ENCODE measurements around the gene MYO7B. TPM values are rescaled to one million over a fixed set of nuclear protein-coding genes. Genes with fewer than 3 reads are reported as not detected.
A peak's percentile ranks its signal among the peaks of the same experiment; 100 is the strongest.

MYO7B gene
- total and polyA plus RNA-seq, 9 of the 15 experiments (the other 6 are each of a cell fraction or from before 2014, with no cell fraction given): 0.08 TPM; not detected in 8

- ChIA-PET POLR2A (interaction anchor here (0.6 to 1.2 kb wide), 9 partner anchors 10 to 113 kb away, joined by 3 to 7 read pairs (median 3); partner anchors contain the start of gene SFT2D3), CTCF (ENCODE audit: low intra/inter-chr PET ratio) (interaction anchor here (0.5 to 2.4 kb wide), 3 partner anchors 58 to 643 kb away, joined by 3 to 7 read pairs (median 3); no protein-coding TSS in a partner anchor)
- H3K36me3 ChIP-seq (ENCODE audit: control insufficient read depth, insufficient read depth, low read length): no peaks in the 10 kb centered on the region
- FAIRE-seq (peak; percentile 89), ATAC-seq (peak; percentile 98), DNase-seq (ENCODE audit: extremely low read depth in 1 of 4, low spot score in 3 of 4) (peak; percentile 73 to 84 (median 78))
- peaks cover 5 to 28% of the 10 kb centered on the region in 2 experiments; a peak in 4 of 5 replicates for H3K27me3 ChIP-seq (ENCODE audit: control insufficient read depth in 2 of 2, insufficient read depth in 2 of 2, low read length in 2 of 2)
- H3K79me2 ChIP-seq (ENCODE audit: control insufficient read depth, insufficient read depth, low read length): no peaks in the 10 kb centered on the region
- H3K4me2 ChIP-seq (ENCODE audit: insufficient read depth, low read length): no peak overlapping the region
- intact Hi-C loops (cut with micrococcal nuclease) (loop anchor here (1.0 to 2.0 kb wide), 2 partner anchors 58 to 109 kb away; partner anchors contain the start of gene SFT2D3), in situ Hi-C loops (cut with MboI) (no loop called here)
- no peak overlapping the region for H3K9ac ChIP-seq (ENCODE audit: insufficient read depth in 1 of 2, low read depth in 2 of 2, low read length in 2 of 2)
- H3K4me1 ChIP-seq (replicated peaks in 1 of 2; ENCODE audit: control insufficient read depth in 2 of 2, insufficient read depth in 2 of 2, low read length in 2 of 2): peaks cover 0 to 9% of the 10 kb centered on the region in 2 experiments; a peak in 1 of 5 replicates
- no peak overlapping the region for H3K4me3 ChIP-seq
- H3K9me1 ChIP-seq (ENCODE audit: control insufficient read depth, insufficient read depth, low read length): no peaks in the 10 kb centered on the region
- H3K9me3 ChIP-seq (replicated peaks; ENCODE audit: control insufficient read depth, insufficient read depth, low read depth, low read length): no peaks in the 10 kb centered on the region
- no peaks in the 10 kb centered on the region for H4K20me1 ChIP-seq (replicated peaks; ENCODE audit: control insufficient read depth, insufficient read depth, low read length)
- no peak overlapping the region; the same call in 1 of the 2 replicates for H2AFZ ChIP-seq (ENCODE audit: low read depth, low read length)
- H3K27ac ChIP-seq (ENCODE audit: extremely low read depth, low read depth, low read length): no peak overlapping the region
- WGBS (ENCODE audit: insufficient coverage, low coverage, missing lambda C conversion rate): 30% methylated on average over 10 of the region's 10 CpGs
- BruUV-seq (replicated peaks): no TSS peak
- TF ChIP-seq SMC3 (conservative IDR thresholded peaks at IDR 0.05; ENCODE audit: insufficient read depth, low read depth, low read length) (peak; percentile 87), REST (IDR thresholded peaks at IDR 0.05; ENCODE audit: borderline replicate concordance) (peak; percentile 74), REST (CRISPR knock-in tag; IDR thresholded peaks at IDR 0.05; ENCODE audit: low read depth) (no peak), DEAF1 (CRISPR knock-in tag; IDR thresholded peaks at IDR 0.05) (peak; percentile 59), SRSF1 (IDR thresholded peaks at IDR 0.05; ENCODE audit: low read depth, low read length) (no peak), ZNF668 (CRISPR knock-in tag; IDR thresholded peaks at IDR 0.05) (no peak), STAG1 (CRISPR knock-in tag; IDR thresholded peaks at IDR 0.05; ENCODE audit: borderline replicate concordance) (peak; percentile 80), ZNF133 (CRISPR knock-in tag; IDR thresholded peaks at IDR 0.05) (no peak), BHLHE40 (IDR thresholded peaks at IDR 0.05; ENCODE audit: low read length) (0 out of 2 replicates have a peak, but pooled peaks have one; percentile 22), NFRKB (IDR thresholded peaks at IDR 0.05; ENCODE audit: low read depth) (no peak), ZBTB7A (IDR thresholded peaks at IDR 0.05; ENCODE audit: borderline replicate concordance, control insufficient read depth, low read depth, low read length) (peak; percentile 58; the same call in 1 of the 2 replicates), RAD21 (CRISPR knock-in tag; conservative IDR thresholded peaks at IDR 0.05 in 1 of 2, IDR thresholded peaks at IDR 0.05 in 1 of 2) (peak; percentile 75 to 94)
These were observed 55.9 kb downstream of the MYO7B start for GRCh38 chr2:127591221-127591923.

All from K562 (cell line).